GM18873 (cell line): Measurements from ENCODE around the gene TAF3.
"Not testable (repeated sequence)": the region's sequence is repeated elsewhere in the genome, so short reads cannot be mapped to it uniquely, and the experiment has no call there.

Experiments
- ATAC-seq: cut with Tn5 transposase; IDR thresholded peaks from one replicate; pipeline ENCODE4 v1.9.1; 2021; ENCODE audit warnings: mild to moderate bottlenecking, moderate library complexity, moderate number of reproducible peaks; ENCODE audit not compliant: unreplicated experiment, low FRiP score

The TAF3 gene

GRCh38 chr10:8017277-8017676 lies 199.0 kb downstream of the TAF3 start:
- ATAC-seq, result no peak

GRCh38 chr10:8023321-8023720 lies 205.0 kb downstream of the TAF3 start:
- no peak for ATAC-seq

- ATAC-seq, result no peak
Measured at GRCh38 chr10:8023851-8024250, 205.5 kb downstream of the TAF3 start.

- ATAC-seq, result no peak
Measured at GRCh38 chr10:8026349-8027259, 208.3 kb downstream of the TAF3 start.

GRCh38 chr10:8031211-8031610 lies 212.9 kb downstream of the TAF3 start:
- not testable (repeated sequence) for ATAC-seq

GRCh38 chr10:8032558-8032957 lies 214.3 kb downstream of the TAF3 start:
- ATAC-seq, result no peak

GRCh38 chr10:8033812-8034465 lies 215.6 kb downstream of the TAF3 start:
- no peak for ATAC-seq

- ATAC-seq, result no peak
Measured at GRCh38 chr10:8034466-8035005, 216.2 kb downstream of the TAF3 start.

- ATAC-seq, result no peak
Measured at GRCh38 chr10:8035006-8035640, 216.8 kb downstream of the TAF3 start.

- ATAC-seq, result no peak
Measured at GRCh38 chr10:8035641-8036470, 217.6 kb downstream of the TAF3 start.

- no peak for ATAC-seq
Measured at GRCh38 chr10:8036506-8037198, 218.3 kb downstream of the TAF3 start.

- ATAC-seq, result no peak
Measured at GRCh38 chr10:8037199-8037801, 219.0 kb downstream of the TAF3 start.

- no peak for ATAC-seq
Measured at GRCh38 chr10:8037941-8038894, 219.9 kb downstream of the TAF3 start.

- no peak for ATAC-seq
Measured at GRCh38 chr10:8039321-8039881, 221.1 kb downstream of the TAF3 start.

GRCh38 chr10:8040651-8041050 lies 222.3 kb downstream of the TAF3 start:
- ATAC-seq, result no peak

GRCh38 chr10:8041284-8041991 lies 223.1 kb downstream of the TAF3 start:
- ATAC-seq, result no peak
